DMS114 treated with DMSO at 0.1 percent for 48 hours (cell line): ENCODE data around the gene TRMU.

Source experiments
- DNase-seq: peaks from one replicate; lab custom pipeline; 2025; ENCODE audit not compliant: unreplicated experiment; lab: John Stamatoyannopoulos, UW

The TRMU gene, protein sequence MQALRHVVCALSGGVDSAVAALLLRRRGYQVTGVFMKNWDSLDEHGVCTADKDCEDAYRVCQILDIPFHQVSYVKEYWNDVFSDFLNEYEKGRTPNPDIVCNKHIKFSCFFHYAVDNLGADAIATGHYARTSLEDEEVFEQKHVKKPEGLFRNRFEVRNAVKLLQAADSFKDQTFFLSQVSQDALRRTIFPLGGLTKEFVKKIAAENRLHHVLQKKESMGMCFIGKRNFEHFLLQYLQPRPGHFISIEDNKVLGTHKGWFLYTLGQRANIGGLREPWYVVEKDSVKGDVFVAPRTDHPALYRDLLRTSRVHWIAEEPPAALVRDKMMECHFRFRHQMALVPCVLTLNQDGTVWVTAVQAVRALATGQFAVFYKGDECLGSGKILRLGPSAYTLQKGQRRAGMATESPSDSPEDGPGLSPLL

DNA sequence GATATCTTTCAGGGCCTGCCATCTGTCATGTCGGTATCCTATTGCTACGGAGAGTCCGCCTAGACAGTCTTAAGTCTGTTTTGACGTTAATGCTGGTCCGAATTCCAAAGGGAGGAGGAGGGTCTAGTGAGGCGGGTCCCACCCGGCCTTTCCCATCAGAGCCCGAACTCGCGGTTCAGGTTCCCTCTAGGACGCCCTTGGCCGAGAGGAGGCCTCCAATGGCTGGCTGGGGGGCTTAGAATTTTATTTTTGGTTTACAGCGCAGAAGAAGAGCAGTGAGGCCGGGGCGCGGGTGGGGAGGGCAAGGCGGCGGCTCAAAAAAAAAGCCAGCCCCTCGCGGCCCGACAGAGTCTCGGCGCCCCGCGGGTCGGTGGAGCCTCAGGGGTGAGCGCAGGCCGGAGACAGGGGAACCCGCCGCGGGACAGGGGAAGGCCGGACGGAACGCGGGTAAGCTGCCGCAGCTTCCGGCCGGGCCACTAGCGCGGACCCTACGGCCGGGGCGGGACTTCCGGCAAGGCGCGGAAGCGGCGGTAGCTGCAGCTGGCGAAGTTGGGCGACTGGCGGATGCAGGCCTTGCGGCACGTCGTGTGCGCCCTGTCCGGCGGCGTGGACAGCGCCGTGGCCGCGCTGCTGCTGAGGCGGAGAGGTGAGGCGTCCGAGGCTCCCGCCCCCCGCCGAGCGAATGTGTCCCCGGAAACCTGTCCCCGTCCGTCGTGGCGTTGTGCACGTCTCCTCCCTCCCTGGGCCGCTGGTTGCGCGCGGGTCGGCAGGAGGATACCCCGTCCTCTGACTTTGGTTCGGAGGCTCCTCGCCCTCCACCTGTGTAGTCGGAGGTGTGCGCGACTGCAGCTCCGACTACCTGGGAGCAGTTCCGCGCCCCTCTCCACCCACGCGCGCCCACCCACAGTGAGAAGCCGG lies at the start of gene TRMU:
TSS of gene TRMU (plus strand) at position 514 of the 918 bp plus-strand sequence. CDS start at position 565, 51 bp downstream.
- DNase-seq: peak; percentile 62

DNA sequence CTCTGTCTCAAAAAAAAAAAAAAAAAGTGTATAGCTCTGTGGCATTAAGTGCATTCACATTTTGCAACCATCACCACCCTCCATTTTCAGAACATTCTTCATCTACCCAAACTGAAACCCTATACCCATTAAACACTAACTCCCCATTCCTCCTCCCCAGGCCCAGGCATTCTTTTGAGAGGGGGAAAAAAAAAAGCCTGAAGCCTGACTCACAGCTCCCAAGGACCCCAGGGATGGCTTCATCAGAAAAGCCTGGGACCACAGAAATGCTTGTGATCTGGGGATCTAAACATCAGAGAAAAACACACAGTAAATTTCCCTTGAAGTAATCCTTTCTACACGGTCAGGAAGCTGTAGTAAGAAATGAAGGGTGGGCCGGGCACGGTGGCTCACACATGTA lies 49.5 kb upstream of the TRMU start:
- no peak for DNase-seq

DNA sequence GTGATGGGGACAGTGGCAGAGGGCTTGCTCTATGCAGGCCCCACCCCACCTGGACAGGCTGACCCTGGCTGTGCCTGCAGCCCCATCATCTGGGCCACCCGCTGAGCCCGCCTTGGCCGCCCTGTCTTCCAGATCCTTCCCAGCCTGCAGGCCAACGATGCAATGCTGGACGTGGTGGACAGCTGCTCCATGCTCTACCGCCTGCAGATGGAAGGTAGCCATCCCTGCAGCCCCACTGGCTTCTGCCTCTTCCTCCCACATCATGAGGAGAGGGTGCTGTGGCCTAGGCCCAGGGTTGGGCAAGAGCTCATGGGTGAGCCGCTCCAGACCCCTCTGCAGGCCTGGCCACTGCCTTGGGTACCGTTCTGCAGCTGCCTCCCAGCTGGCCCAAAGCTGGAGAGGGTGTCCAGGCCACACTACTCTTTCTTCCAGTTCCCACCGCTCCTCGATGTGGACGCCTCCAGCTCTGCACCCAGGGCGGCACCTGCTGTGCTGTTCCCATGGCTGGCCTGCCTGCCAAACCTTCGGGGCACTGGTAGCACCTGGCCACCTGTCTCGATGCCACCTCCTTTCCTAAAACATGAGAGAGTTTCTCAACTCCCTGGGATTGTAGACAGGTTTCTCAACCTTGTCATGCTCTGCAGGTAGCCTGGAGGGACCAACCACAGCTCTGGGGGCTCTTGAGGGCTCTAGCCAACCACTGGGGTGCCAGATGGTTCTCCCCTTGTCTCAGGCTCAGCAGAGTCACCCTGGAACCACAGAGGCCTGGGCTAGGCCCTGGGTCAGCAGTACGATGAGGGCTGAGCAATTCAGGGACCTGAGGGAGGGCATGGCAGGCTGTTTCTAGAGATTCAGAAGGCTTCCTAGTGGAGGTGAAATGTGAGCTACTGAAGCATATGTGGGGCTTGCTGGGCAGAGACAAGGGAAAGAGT lies 48.3 kb upstream of the TRMU start:
- no peak for DNase-seq

DNA sequence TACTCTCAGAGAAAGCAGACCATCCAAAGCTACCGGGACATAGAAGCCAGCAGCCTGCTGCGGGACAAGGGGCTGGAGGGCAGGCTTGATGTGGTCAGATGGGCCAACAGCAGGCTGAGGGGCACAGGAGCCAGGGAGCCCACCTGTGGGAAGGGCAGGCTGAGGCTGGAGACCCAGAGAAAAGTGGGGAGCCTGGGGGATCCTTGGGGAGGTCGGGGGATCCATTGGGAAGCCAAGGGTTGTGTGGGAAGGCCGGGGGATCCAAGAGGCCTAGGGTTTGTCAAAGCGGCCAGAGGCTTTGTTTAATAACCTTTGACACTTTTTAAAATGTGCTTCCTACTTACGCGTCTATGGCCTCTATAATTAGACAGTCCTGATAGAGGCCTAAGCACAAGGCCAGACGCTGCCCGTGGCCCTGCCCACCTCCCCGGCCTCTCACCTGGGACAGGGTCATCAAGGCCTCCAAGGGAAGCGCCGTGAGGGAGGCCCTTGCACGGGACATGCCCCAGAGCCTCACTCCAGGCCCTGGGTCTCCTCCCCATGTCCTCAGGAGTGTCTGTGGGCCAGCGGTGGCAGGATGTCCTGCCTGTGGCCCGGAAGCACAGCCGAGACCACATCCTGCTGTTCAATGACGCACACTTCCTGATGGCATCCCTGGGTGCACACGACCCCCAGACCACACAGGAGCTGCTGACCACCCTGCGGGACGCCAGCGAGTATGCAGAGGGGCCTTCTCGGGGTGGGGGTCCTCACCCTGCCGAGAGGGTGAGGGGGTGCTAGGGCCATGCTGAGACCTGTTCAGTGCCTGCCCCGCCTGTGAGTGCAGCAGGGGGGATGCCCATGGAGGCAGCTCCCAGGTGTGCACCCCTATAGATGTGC lies 47.4 kb upstream of the TRMU start:
- no peak for DNase-seq

DNA sequence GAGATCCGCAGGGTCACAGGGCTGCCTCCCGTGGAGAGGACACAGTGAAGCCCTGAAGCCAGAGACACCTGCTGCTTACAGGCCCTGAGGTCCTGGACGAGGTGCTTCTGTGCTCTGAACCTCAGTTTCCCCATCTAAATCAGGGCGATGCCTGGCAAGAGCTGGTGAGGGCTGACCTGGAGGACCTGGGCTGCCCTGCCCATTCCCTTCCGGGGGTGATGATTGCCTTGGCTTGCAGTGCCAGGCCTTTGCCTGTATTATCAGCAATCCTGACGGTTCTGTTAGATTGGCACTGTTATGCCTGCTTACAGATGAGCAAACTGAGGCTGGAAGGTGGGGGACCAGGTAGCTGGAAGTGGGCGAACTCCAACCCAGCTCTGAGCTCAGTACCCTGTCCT lies 46.7 kb upstream of the TRMU start:
- no peak for DNase-seq

DNA sequence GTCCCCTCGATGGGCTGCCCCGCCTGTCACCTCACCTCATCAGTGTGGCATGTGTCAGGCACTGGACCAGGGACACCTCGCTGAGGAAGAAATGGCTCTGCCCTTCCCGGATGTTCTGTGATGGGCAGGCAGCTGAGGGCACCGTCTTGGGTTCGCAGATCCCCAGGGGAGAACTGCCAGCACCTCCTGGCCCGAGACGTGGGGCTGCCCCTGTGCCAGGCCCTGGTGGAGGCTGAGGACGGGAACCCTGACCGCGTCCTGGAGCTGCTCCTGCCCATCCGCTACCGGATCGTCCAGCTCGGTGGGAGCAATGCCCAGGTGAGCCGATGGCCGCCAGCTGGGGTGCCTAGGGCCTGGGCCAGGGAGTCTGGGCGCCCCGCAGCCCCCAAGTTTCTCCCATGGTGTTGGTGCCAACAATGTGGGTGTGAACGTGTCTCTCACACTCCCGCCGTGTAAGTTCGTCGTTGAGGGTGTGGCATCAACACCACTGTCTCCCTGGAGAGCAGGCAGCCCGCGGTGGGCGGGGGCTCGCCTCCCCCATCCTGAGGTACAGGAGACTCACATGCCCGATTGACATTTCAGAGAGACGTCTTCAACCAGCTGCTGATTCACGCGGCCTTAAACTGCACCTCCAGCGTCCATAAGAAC lies 46.1 kb upstream of the TRMU start:
- DNase-seq: no peak

DNA sequence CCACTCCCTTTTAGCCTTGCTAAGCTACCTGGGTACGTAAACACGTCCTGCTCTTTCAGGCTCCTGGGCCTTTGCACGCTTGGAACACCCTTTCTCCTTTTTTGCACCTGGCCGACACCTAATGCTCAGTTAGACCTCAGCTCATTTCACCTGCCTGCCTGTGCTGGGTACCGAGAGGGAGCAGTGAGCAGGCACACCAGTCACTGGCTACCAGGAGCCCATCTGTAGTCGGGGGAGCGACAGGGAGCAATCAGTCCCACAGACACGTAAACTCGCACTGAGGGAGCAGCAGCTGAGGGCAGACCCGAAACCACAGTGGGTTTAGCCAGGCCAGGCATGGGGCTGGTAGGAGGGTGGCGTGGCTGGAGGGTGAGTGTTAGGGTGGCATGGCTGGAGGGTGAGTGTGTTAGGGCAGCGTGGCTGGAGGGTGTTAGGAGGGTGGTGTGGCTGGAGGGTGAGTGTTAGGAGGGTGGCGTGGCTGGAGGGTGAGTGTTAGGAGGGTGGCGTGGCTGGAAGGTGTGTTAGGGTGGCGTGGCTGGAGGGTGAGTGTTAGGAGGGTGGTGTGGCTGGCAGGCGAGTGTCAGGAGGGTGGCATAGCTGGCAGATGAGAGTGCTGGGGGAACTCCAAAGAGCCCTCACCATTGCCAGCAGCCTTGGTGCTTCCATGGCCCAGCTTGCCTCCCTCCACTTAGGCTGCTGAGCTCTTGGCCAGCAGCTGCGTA lies 45.2 kb upstream of the TRMU start:
- DNase-seq: no peak

DNA sequence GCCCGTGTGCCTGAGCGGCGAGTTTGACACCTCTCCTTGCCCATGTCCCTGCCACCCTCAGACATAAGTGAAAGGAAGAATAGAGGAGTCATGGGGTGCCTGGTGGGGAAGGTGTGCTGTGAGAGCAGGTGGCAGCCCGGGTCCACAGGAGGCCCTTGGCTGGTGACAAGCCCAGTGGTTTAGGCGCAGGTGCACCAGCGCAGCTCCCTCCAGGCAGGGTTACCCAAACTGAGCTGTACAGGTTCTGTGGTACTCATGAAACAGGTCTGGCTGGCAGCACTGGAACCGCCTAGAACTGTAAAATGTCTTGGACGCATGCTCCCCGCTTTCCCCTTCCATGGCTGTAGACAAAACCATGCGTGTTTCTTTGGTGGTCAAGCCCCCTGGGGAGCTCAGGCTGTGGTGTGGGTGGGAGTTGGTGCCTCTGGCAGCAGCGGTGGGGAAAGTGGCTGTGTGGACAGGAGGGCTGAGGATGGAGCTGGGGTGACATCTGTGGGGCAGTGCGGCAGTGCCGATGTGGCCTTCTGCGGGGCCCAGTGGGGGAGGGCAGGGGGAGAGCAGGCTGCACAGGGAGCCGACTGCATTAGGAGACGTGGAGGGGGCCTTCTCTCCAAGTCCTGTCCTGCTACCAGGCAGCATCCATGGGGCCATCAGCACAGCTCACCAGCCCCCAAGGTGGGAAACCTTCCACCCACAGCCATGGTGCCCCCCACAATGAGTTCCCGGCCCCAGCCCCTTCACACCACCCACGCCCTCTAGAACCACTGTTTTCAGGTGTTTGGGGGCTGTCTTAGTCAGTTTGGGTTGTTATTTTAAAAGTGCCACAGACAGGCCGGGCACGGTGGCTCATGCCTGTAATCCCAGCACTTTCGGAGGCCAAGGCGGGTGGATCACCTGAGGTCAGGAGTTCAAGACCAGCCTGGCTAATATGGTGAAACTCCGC lies 44.4 kb upstream of the TRMU start:
- DNase-seq: no peak

DNA sequence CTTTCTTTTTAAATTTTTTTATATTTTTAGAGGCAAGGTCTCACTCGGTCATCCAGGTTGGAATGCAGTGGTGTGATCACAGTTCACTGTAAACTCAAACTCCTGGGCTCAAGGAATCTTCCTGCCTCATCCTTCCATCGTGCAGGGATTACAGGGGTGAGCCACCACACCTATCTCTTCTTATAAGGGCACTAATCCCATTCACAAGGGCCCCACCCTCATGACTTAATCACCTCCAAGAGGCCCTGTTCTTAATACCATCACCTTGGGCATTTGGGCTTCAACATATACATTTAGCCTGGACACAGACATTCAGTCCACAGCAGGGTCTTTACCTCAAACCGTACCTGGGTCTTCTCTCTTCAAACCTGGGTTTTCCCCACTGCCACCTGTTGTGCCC lies 43.3 kb upstream of the TRMU start:
- no peak for DNase-seq

DNA sequence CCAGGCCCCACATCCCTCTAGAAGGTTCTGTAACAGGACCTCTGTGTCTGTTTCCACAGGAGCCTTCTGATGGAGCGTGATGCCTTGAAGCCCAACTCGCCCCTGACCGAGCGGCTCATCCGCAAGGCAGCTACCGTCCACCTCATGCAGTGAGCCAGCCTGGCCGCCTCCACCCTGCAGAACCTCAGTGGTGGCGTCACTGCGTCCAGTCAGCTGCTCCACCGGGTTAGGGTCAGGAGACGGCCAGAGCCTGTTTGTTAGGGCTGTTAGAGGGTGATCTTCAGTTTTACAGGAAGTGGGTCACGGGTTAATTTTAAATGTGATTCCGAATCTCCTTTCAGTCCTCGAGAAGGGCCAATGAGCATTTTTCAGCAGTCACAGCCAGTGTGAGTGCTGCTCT lies 42.8 kb upstream of the TRMU start:
- no peak for DNase-seq

DNA sequence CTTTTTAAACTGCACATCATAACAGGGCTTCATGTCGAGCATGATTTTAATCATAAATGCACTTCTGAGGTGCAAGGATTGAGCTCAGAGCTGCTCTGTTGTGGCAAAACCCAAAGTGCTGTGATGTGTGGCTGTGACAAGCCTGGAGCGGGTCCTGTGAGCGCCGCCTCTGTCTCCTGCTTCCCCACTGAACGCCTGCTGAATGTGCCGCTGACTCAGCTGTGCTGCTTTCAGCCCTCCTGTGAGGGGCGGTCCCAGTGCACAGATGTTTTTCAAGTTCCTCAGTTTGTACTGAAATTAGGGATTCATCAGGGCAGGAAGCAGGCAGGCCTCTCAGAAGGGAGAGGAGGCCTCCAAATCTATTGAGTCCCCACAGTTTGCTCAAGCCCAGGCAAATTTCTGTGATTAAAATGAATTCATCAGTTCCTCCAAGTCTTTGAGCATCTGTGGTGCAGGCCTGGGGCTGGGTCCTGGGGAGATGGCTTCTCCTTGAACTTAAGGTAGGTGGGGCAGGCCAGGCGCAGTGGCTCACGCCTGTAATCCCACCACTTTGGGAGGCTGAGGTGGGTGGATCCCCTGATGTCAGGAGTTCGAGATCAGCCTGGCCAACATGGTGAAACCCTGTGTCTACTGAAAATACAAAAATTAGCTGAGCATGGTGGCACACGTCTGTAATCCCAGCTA lies 41.8 kb upstream of the TRMU start:
- DNase-seq: no peak

DNA sequence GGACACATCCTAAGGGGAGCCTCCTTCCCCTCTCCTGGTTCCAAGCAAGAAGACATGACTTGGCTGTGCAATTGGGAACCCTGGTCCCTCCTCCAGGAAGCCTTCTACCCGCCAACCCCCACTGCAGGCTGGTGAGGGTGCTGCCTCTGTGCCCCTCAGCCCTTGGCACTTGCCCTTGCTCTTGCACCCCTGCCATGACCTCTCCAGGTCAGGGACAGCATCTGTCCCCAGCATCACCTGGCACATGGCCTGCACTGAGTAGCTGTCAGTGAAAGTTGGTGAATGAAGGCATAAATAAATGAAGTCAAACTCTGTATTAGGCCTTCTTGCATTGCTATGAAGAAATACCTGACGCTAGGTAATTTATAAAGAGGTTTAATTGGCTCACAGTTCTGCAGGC lies 40.7 kb upstream of the TRMU start:
- DNase-seq: no peak

DNA sequence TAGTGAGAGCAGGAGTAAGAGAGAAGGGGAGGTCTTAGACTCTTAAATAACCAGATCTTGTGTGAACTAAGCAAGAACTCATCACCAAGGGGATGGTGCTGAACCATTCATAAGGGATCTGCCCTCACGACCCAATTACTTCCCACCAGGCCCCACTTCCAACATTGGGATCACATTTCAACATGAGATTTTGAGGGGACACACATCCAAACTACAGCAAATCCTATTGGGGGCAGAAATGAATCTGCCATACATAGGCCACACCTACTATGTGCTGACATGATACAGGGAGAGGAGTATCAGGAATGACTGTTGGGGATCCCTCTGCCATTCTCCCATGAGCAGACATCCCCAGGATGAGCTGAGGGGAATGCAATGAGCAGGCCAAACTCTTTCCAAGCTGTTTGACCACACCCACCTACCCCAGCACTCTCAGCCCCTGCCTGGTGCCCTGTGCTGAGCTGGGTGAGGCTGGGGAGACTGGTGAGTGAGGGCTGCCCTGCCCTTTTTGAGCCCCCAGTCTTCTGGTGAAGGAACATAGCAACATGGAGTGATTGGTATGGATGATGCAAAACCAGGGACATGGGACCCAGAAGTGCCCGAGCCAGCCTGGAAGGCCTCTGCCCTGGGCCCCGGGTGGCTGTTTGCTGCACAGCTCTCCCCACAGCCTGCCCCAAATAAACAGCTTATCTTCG lies 40.1 kb upstream of the TRMU start:
- DNase-seq: no peak

DNA sequence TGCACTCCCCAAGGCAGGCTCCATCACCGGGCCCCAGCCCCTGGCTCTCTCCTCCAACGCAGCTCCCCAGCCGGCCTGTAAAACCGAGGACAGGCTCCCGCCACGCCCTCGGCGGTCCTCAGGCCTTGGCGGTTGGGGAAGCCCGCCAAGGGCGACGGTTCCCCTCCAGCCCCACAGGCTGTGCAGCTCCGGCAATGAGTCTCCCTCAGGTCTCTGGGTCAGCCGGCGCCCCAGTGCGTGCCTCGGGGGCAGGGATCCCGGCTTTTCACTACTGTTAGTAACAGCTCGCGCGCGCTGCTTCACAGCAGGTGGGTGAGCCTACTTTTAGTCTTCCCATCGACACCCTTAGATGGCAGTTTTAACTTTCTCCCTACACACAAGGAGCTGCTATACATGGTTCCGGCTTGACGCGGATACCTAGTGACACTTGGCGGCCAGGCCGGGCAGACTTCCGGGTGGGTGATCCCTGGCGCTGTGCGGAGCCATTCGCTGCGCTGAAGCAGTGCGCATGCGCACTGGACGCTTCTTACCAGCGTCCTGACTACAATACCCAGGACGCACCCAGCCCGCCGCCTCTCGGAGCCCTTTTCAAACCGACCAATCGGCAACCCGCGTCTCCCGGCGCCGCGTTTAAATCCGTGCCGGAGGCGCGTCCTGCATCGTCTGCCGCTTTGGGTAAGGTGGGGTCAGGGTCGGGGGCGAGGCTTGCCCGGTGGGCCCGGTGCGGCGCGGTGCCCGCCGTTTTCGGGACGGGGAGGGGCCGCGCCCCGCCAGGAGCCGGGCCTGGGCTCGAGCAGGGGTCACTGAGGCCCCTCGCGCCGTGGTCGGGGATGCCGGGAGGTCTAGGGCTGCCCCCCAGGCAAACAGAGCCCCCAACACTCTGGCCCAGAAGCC lies 39.0 kb upstream of the TRMU start, which contains the start of gene GTSE1:
TSS of gene GTSE1 (plus strand) at position 614 of the 894 bp plus-strand sequence. CDS start 531 bp downstream, outside the sequence.
- DNase-seq: peak; percentile 93

DNA sequence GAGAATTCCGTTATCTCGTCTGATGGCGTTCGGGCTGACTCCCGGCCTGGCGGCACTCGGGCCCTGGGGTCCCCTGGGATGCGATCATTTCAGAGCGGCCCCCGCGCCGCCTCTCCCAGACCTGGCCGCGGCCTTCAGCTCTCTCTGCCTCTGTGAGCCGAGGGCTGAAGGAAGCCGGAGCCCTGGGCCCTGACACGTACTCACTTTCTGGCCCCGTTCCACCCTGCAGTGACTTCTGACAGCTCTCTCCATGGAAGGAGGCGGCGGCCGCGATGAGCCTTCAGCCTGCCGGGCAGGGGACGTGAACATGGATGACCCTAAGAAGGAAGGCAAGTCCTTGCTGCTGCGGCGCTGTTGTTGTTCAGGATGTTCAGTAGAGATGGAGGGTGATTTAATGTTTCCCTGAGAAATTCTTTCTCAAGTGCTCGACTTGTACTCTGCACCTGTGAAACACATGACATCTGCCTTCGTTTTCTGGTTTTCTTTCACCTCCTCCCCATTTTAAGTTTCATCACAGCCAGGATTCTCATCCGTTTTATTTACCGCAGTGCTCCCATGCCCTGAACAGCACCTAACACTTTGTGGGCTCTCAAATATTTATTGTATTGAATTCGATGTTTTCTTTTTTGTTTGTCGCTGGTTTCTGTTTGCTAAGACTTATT lies 38.2 kb upstream of the TRMU start:
- no peak for DNase-seq
